GM12865 (cell line): ENCODE data around the gene HMCN1.
"Not testable (repeated sequence)": the region's sequence is repeated elsewhere in the genome, so short reads cannot be mapped to it uniquely, and the experiment has no call there.

Experiments
- DNase-seq: peaks from one replicate; pipeline ENCODE4 v3.0.0; 2010; ENCODE audit warnings: low read depth
- H3K4me3 ChIP-seq: 2 replicates; pipeline ENCODE4 v1.5.1; 2011; ENCODE audit warnings: mild to moderate bottlenecking, low read depth, low read length, control low read depth
- CTCF ChIP-seq: IDR thresholded peaks from 2 replicates; pipeline ENCODE4 v1.5.1; 2011; ENCODE audit warnings: low read length, control low read depth, low read depth, inconsistent platforms; ENCODE audit not compliant: insufficient read depth; ENCODE audit errors: missing control alignments

HMCN1 gene

DNA sequence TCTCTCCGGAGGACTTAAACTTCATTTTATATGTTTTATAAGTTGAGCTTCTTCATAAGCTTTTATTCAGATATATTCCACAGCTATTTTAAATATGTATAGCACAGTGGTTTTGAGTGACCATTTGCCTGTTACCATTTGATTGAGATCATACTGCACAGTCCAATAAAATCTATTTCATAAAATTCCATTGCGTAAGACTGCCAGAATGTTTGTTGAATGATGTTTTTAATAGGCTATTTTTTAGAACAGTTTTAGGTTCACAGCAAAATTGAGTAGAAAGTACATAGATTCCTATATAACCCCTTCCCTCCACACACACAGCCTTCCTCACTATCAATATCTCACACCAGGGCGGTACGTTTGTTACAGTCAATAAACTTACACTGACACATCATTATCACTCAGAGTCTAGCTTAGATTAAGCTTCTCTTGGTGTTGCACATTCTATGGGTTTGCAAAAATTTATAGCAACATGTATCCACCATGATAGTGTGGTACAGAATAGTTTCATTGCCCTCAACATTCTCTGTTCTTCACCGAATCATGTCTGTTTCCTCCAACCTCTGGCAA lies 433.0 kb downstream of the HMCN1 start:
- no peak for TF ChIP-seq CTCF
- no peak for DNase-seq
- no peak overlapping the region for H3K4me3 ChIP-seq

GRCh38 chr1:186175588-186175987 lies 441.4 kb downstream of the HMCN1 start:
- H3K4me3 ChIP-seq, result no peak overlapping the region
- DNase-seq, result no peak
- TF ChIP-seq CTCF, result no peak

- no peak overlapping the region for H3K4me3 ChIP-seq
- DNase-seq, result peak; percentile 38
- no peak for TF ChIP-seq CTCF
Observed at GRCh38 chr1:186178426-186179043, 444.3 kb downstream of the HMCN1 start.

DNA sequence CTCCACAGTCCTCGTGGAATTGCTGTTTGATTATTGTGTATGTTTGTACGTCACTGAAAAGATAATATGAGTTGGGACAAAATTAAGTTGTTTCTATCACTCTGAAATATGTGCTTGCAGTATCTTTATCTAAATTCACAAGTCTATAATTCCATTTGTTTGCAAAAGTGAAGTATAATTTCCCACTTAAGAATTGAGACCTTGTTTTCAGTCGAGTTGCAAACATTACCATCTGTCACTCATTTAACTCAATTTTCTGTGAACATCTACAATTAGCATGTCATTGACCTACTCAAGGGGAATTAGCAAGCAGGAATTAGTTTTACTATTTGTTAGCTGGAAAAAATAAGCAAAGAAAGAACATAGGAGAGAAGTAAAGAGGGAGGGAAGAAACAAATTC lies 445.0 kb downstream of the HMCN1 start:
- no peak for DNase-seq
- H3K4me3 ChIP-seq, result no peak overlapping the region

DNA sequence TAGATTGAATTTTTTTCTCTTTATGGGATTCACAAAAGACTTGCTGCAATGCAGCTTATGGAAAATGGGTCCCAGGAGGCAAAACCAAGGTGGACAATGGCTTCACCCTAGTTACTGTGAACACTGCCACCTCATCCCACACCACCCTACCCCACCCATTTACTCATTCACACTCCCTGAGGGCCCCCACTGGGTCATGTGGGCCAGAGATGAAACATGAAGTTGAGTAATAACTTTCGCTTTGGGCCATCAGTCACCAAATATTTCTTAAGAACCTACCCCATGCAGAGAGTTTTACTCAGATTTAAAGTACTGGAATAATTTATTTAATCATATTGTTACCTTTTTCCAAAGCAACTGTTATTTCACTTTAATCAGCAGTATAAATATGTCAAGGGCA lies 449.0 kb downstream of the HMCN1 start:
- no peak overlapping the region for H3K4me3 ChIP-seq
- DNase-seq, result peak; percentile 42
- no peak for TF ChIP-seq CTCF

More for the DNA sequence above, 445.0 kb downstream of the HMCN1 start:
- no peak for TF ChIP-seq CTCF

DNA sequence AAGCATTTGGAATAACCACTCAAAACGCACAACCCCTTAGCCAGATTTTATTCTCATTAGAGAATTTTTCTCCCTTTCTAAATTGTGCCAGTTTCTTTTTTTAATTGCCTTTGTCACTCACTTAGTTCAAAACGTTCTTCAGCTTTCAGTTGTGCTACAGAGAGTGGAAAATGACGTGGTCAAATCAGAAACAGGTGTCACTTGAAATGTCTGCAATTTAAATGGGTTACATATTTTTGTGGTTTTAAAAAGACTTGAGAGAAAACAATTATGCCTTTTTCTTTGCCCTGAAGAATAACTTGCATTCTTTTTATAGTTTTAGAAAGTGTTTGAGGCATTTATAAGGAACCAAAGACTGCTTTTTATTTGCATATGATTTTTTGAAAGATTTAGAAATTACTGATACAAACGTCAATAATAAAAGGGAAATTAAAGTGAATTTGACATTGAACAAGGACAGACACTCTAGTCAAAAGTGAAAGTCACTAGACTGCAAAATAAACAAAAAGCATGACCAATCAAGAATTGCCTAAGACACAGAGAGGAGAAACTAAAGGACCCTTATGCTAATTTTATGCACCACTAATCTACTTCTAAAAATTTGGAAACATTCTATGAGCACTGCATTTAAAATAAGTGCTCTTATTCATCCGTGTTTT lies 449.9 kb downstream of the HMCN1 start:
- 0 out of 2 replicates have a peak overlapping the region, but pooled peaks have one; percentile 11 for H3K4me3 ChIP-seq
- DNase-seq, result peak; percentile 31
- no peak for TF ChIP-seq CTCF

- not testable (repeated sequence) for H3K4me3 ChIP-seq, DNase-seq
Observed at GRCh38 chr1:186186251-186186650, 452.1 kb downstream of the HMCN1 start.
